H1 (cell line): ENCODE measurements around the gene SLC66A3. TPM values are rescaled to one million over a fixed set of nuclear protein-coding genes. Genes with fewer than 3 reads are reported as not detected.

ENCODE experiments used
- CTCF ChIA-PET: fragments of 300-600 bp; sonication (Branson Sonifier 250); formaldehyde crosslinking; loops from one replicate; lab custom pipeline; 2021; ENCODE audit not compliant: partially characterized antibody; lab: Charles Lee
- POLR2A ChIA-PET: fragments of 300-600 bp; sonication (Branson Sonifier 250); formaldehyde crosslinking; loops from one replicate; lab custom pipeline; 2021; ENCODE audit warnings: inconsistent platforms; ENCODE audit not compliant: partially characterized antibody; lab: Charles Lee
- DNase-seq, 2 experiments: peaks; one replicate each; pipeline versions ENCODE4 v3.0.0 to v3.0.0-alpha.2; 2010 to 2022; ENCODE audit warnings: low spot score in 2 of 2, low read depth in 1 of 2, mixed read lengths in 1 of 2
- FAIRE-seq: peaks from 2 replicates; lab custom pipeline; 2011; peaks lifted over from hg19 to GRCh38; lab: Jason Lieb, UNC
- H2AFZ ChIP-seq: 2 replicates; pipeline ENCODE4 v1.8.1; 2012; ENCODE audit warnings: low read length, inconsistent platforms
- H2AK5ac ChIP-seq: 2 replicates; pipeline ENCODE4 v1.6.1; 2013; ENCODE audit warnings: low read depth, low read length
- H2BK120ac ChIP-seq: replicated peaks from 2 replicates; pipeline ENCODE3; 2013; ENCODE audit warnings: low read depth, low read length, inconsistent platforms
- H2BK12ac ChIP-seq: 2 replicates; pipeline ENCODE4 v1.6.1; 2013; ENCODE audit warnings: low read depth, low read length
- H2BK15ac ChIP-seq: 2 replicates; pipeline ENCODE4 v1.6.1; 2013; ENCODE audit warnings: low read length
- H2BK20ac ChIP-seq: 2 replicates; pipeline ENCODE4 v1.6.1; 2013; ENCODE audit warnings: low read length
- H2BK5ac ChIP-seq: 2 replicates; pipeline ENCODE4 v1.6.1; 2013; ENCODE audit warnings: low read depth, low read length
- H3K14ac ChIP-seq: 2 replicates; pipeline ENCODE4 v1.6.1; 2013; ENCODE audit warnings: inconsistent platforms; ENCODE audit not compliant: insufficient read length
- H3K18ac ChIP-seq: 2 replicates; pipeline ENCODE4 v1.6.1; 2013; ENCODE audit warnings: low read length; ENCODE audit errors: extremely low read depth
- H3K23ac ChIP-seq: 2 replicates; pipeline ENCODE4 v1.6.1; 2013; ENCODE audit warnings: inconsistent platforms; ENCODE audit not compliant: insufficient read length
- H3K23me2 ChIP-seq: 2 replicates; pipeline ENCODE4 v1.6.1; 2013; ENCODE audit warnings: low read depth, low read length
- H3K27ac ChIP-seq: 2 replicates; pipeline ENCODE4 v1.6.1; 2011; ENCODE audit warnings: low read depth, low read length, inconsistent platforms
- H3K27me3 ChIP-seq, 4 experiments: replicated peaks in 1 of 4; 1 replicate in 1 of 4; 2 replicates in 3 of 4; pipeline versions ENCODE4 v1.6.1 to v1.8.1; 2011 to 2013; ENCODE audit warnings: low read length in 3 of 4, mild to moderate bottlenecking in 3 of 4, inconsistent platforms in 2 of 4, mixed read lengths in 2 of 4, moderate library complexity in 1 of 4; ENCODE audit not compliant: control insufficient read depth in 3 of 4, insufficient read depth in 3 of 4; ENCODE audit errors: extremely low read depth in 1 of 4
- H3K36me3 ChIP-seq, 4 experiments: 2 replicates each; pipeline versions ENCODE4 v1.6.1 to v1.8.1; 2011 to 2013; ENCODE audit warnings: mild to moderate bottlenecking in 4 of 4, low read length in 3 of 4, moderate library complexity in 2 of 4, control low read depth in 1 of 4, inconsistent platforms in 1 of 4; ENCODE audit not compliant: insufficient read depth in 4 of 4, control insufficient read depth in 2 of 4
- H3K4ac ChIP-seq: replicated peaks from 2 replicates; pipeline ENCODE3; 2013; ENCODE audit warnings: low read length, low read depth, mixed read lengths, inconsistent platforms; ENCODE audit not compliant: insufficient read length
- H3K4me1 ChIP-seq, 4 experiments: replicated peaks in 1 of 4; 1 replicate in 1 of 4; 2 replicates in 3 of 4; pipeline versions ENCODE4 v1.6.1 to v1.8.1; 2011 to 2013; ENCODE audit warnings: low read length in 3 of 4, inconsistent platforms in 2 of 4, mixed read lengths in 1 of 4; ENCODE audit not compliant: insufficient read depth in 4 of 4, control insufficient read depth in 3 of 4
- H3K4me2 ChIP-seq, 2 experiments: 2 replicates each; pipeline versions ENCODE4 v1.6.1 to v1.8.1; 2011 to 2013; ENCODE audit warnings: low read depth in 2 of 2, low read length in 2 of 2, control low read depth in 1 of 2, inconsistent platforms in 1 of 2, mild to moderate bottlenecking in 1 of 2; ENCODE audit not compliant: insufficient read depth in 1 of 2
- H3K4me3 ChIP-seq, 4 experiments: fragments of 200-600, 300-600 bp in 1 of 4; sonication (generic), shearing (Covaris generic), sonication (Bioruptor Twin) in 1 of 4; 2 replicates each; pipeline versions ENCODE4 v1.5.1 to v1.8.1; 2011 to 2016; ENCODE audit warnings: low read length in 4 of 4, low read depth in 3 of 4, control low read depth in 2 of 4, inconsistent platforms in 2 of 4, mild to moderate bottlenecking in 2 of 4, mixed read lengths in 1 of 4, moderate library complexity in 1 of 4; ENCODE audit not compliant: insufficient read depth in 2 of 4; ENCODE audit errors: extremely low read depth in 1 of 4
- H3K56ac ChIP-seq: replicated peaks from 2 replicates; pipeline ENCODE3; 2013; ENCODE audit warnings: low read depth, mild to moderate bottlenecking, mixed read lengths, low read length, inconsistent platforms; ENCODE audit not compliant: insufficient read length
- H3K79me1 ChIP-seq: 2 replicates; pipeline ENCODE4 v1.6.1; 2013; ENCODE audit warnings: low read depth, low read length, control low read depth
- H3K79me2 ChIP-seq, 2 experiments: 2 replicates each; pipeline versions ENCODE4 v1.6.1 to v1.8.1; 2012 to 2013; ENCODE audit warnings: low read length in 2 of 2, mild to moderate bottlenecking in 2 of 2, inconsistent platforms in 1 of 2; ENCODE audit not compliant: insufficient read depth in 2 of 2, control insufficient read depth in 1 of 2
- H3K9ac ChIP-seq, 4 experiments: replicated peaks in 1 of 4; 1 replicate in 1 of 4; 2 replicates in 3 of 4; pipeline versions ENCODE4 v1.6.1 to v1.8.1; 2011 to 2013; ENCODE audit warnings: low read depth in 3 of 4, low read length in 3 of 4, control low read depth in 2 of 4, mild to moderate bottlenecking in 2 of 4, moderate library complexity in 2 of 4, inconsistent platforms in 1 of 4; ENCODE audit errors: extremely low read depth in 1 of 4
- H3K9me3 ChIP-seq, 2 experiments: 2 replicates each; pipeline versions ENCODE4 v1.6.1 to v1.8.1; 2012 to 2013; ENCODE audit warnings: mild to moderate bottlenecking in 2 of 2, moderate library complexity in 2 of 2, control low read depth in 1 of 2, inconsistent platforms in 1 of 2, low read depth in 1 of 2, low read length in 1 of 2, mixed read lengths in 1 of 2; ENCODE audit not compliant: insufficient read depth in 2 of 2
- H4K20me1 ChIP-seq, 2 experiments: replicated peaks in 1 of 2; 2 replicates each; pipeline versions ENCODE3 to v1.8.1; 2011 to 2013; ENCODE audit warnings: inconsistent platforms in 2 of 2, low read length in 2 of 2, mild to moderate bottlenecking in 1 of 2; ENCODE audit not compliant: insufficient read depth in 2 of 2, control insufficient read depth in 1 of 2
- H4K5ac ChIP-seq: 2 replicates; pipeline ENCODE4 v1.6.1; 2013; ENCODE audit warnings: low read length, low read depth, mixed read lengths, inconsistent platforms; ENCODE audit not compliant: insufficient read length
- H4K8ac ChIP-seq: 2 replicates; pipeline ENCODE4 v1.8.0; 2013; ENCODE audit warnings: mild to moderate bottlenecking, moderate library complexity, low read length, inconsistent platforms; ENCODE audit not compliant: insufficient read depth; ENCODE audit errors: extremely low read depth
- H4K91ac ChIP-seq: replicated peaks from 2 replicates; pipeline ENCODE3; 2013; ENCODE audit warnings: low read length, mixed read lengths, inconsistent platforms; ENCODE audit not compliant: insufficient read length
- BCL11A ChIP-seq, 2 experiments: IDR thresholded peaks; one replicate each; pipeline ENCODE4 v1.6.1; 2011; ENCODE audit warnings: low read depth in 2 of 2, low read length in 2 of 2, mild to moderate bottlenecking in 2 of 2
- CREB1 ChIP-seq: IDR thresholded peaks from 2 replicates; pipeline ENCODE4 v1.6.1; 2012; ENCODE audit warnings: inconsistent platforms
- FOSL1 ChIP-seq: IDR thresholded peaks from 2 replicates; pipeline ENCODE4 v1.6.1; 2011; ENCODE audit warnings: mild to moderate bottlenecking, low read depth, low read length, moderate library complexity; ENCODE audit not compliant: insufficient read depth
- SIX5 ChIP-seq: IDR thresholded peaks from 2 replicates; pipeline ENCODE4 v1.6.1; 2011; ENCODE audit warnings: mild to moderate bottlenecking, low read depth, low read length
- TCF12 ChIP-seq: IDR thresholded peaks from 2 replicates; pipeline ENCODE4 v1.6.1; 2011; ENCODE audit warnings: low read depth, mild to moderate bottlenecking, low read length
- WGBS, 2 experiments: shearing (Covaris generic) in 1 of 2; methylation state at CpG; one replicate each; pipeline versions ENCODE4 v1.1.6 to v1.1.7; 2013 to 2015; ENCODE audit warnings: low lambda C conversion rate in 2 of 2, mixed read lengths in 2 of 2, inconsistent platforms in 1 of 2, low coverage in 1 of 2, missing lambda C conversion rate in 1 of 2; ENCODE audit not compliant: insufficient replicate concordance in 2 of 2, insufficient coverage in 1 of 2, insufficient read length in 1 of 2; ENCODE audit errors: extremely low coverage in 1 of 2, missing lambda C conversion rate in 1 of 2; 5-methylcytosine and 5-hydroxymethylcytosine counted together
- polyA plus RNA-seq, 7 experiments: library from polyadenylated mRNA; depleted of rRNA in 3 of 7; stranded (reverse) in 5 of 7; unstranded in 2 of 7; fragments of >200 nt in 5 of 7; fragments of 200-250 nt in 2 of 7; gene quantifications; 1 replicate in 5 of 7; 2 replicates in 1 of 7; 4 replicates in 1 of 7; pipeline versions ENCODE4 v1.2.1 to v1.2.3, GENCODE V29; 2011 to 2013; ENCODE audit warnings: missing spikeins in 2 of 7, mixed read lengths in 2 of 7
- total RNA-seq: library from RNA; stranded (reverse); fragmentation: NEBNext Ultra II Directional; extraction: Animal tissue kit (Norgen Biotek cat#: 25700); gene quantifications from 2 replicates; pipeline ENCODE4 v1.2.1, GENCODE V29; 2021

Gene SLC66A3
- total and polyA plus RNA-seq, 2 of the 8 experiments (the other 6 are each of a cell fraction or from before 2014, with no cell fraction given), result 8.7 to 27.8 TPM

- Histone ChIP-seq H4K8ac (no peak overlapping the region), H2BK20ac (no peak overlapping the region), H3K79me1 (no peaks in the 10 kb centered on the region), H2BK5ac (no peak overlapping the region), H3K79me2 (no peaks in the 10 kb centered on the region), H3K4ac (no peak overlapping the region), H3K23ac (no peak overlapping the region), H2AFZ (no peak overlapping the region), H4K5ac (no peak overlapping the region), H3K18ac (no peak overlapping the region), H3K4me1 (no peaks in the 10 kb centered on the region; a peak in 1 of 7 replicates), H2BK15ac (no peak overlapping the region), H3K36me3 (no peaks in the 10 kb centered on the region; a peak in 2 of 8 replicates), H3K56ac (no peak overlapping the region), H3K9ac (no peak overlapping the region), H4K20me1 (no peaks in the 10 kb centered on the region), H3K27me3 (no peaks in the 10 kb centered on the region), H3K9me3 (no peaks in the 10 kb centered on the region), H2BK12ac (no peak overlapping the region), H2BK120ac (no peak overlapping the region), H3K14ac (no peak overlapping the region), H4K91ac (no peak overlapping the region), H3K4me3 (no peak overlapping the region), H3K23me2 (no peaks in the 10 kb centered on the region), H3K4me2 (no peak overlapping the region), H2AK5ac (no peak overlapping the region), H3K27ac (no peak overlapping the region)
- no peak for DNase-seq
- POLR2A ChIA-PET, result interaction anchor here (1.2 kb wide), 1 partner anchor 26 kb away, joined by 3 read pairs; the partner anchor contains the start of gene SLC66A3
- CTCF ChIA-PET, result interaction anchor here (1.0 to 1.2 kb wide), 2 partner anchors 32 to 232 kb away, joined by 3 to 4 read pairs; no protein-coding TSS in a partner anchor
- 82% methylated on average over 6 of the region's 6 CpGs; no CpG with 5 or more reads in 1 of the 2 experiments for WGBS, 2 experiments
- no peak for FAIRE-seq
- no peak for TF ChIP-seq BCL11A (IDR thresholded peaks at IDR 0.05; ENCODE audit: low read depth in 2 of 2, low read length in 2 of 2)
- TF ChIP-seq TCF12, result no peak
- no peak for TF ChIP-seq FOSL1
- no peak for TF ChIP-seq SIX5
- TF ChIP-seq CREB1, result no peak
These were observed 25.4 kb downstream of the SLC66A3 start for GRCh38 chr2:11180653-11181052.
